Measurements from ENCODE around the gene LLPH. TPM values are rescaled to one million over a fixed set of nuclear protein-coding genes. Genes with fewer than 3 reads are reported as not detected.

The LLPH gene
- total RNA-seq, 1 experiment from 2014 or later: 32.3 TPM

DNA sequence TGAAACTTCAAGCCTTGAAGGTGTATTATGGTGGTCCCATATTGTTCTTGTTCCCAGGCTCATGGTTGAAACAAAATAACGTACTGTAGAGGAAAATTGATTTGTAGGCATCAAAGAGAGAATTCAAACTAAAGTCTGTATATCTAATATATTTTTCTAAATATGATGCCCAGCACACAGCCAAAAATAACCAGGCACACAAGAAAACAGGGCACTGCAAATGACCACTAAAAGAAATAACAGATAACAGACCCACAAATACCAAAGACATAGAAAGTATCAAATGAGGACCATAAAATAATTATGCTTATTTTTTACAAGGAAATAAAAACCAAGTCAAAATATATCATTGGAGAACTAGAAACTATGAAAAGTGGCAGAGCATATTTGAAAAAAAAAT lies 46.8 kb downstream of the LLPH start:
- Mint-ChIP-seq H3K4me1 (ENCODE audit: low read depth, unreplicated experiment) (peaks cover 20% of the 10 kb centered on the region), H3K9me3 (ENCODE audit: unreplicated experiment) (no peaks in the 10 kb centered on the region), H3K36me3 (ENCODE audit: insufficient read depth, unreplicated experiment) (no peaks in the 10 kb centered on the region), H3K27ac (ENCODE audit: unreplicated experiment) (no peak overlapping the region), H3K4me3 (ENCODE audit: unreplicated experiment) (no peak overlapping the region), H3K27me3 (ENCODE audit: insufficient read depth, unreplicated experiment) (no peaks in the 10 kb centered on the region)
- no peaks in the 10 kb centered on the region for H3K27me3 ChIP-seq (replicated peaks; ENCODE audit: control insufficient read depth, insufficient read depth, low read length)
- TF ChIP-seq, protein P1, sequence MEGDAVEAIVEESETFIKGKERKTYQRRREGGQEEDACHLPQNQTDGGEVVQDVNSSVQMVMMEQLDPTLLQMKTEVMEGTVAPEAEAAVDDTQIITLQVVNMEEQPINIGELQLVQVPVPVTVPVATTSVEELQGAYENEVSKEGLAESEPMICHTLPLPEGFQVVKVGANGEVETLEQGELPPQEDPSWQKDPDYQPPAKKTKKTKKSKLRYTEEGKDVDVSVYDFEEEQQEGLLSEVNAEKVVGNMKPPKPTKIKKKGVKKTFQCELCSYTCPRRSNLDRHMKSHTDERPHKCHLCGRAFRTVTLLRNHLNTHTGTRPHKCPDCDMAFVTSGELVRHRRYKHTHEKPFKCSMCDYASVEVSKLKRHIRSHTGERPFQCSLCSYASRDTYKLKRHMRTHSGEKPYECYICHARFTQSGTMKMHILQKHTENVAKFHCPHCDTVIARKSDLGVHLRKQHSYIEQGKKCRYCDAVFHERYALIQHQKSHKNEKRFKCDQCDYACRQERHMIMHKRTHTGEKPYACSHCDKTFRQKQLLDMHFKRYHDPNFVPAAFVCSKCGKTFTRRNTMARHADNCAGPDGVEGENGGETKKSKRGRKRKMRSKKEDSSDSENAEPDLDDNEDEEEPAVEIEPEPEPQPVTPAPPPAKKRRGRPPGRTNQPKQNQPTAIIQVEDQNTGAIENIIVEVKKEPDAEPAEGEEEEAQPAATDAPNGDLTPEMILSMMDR (IDR thresholded peaks at IDR 0.05; ENCODE audit: insufficient read depth in 1 of 2, low read depth in 1 of 2, low read length in 1 of 2, severe bottlenecking in 1 of 2, unreplicated experiment in 1 of 2): no peak
- DNase-seq: no peak
- no peak overlapping the region for H3K4me3 ChIP-seq (ENCODE audit: low read depth, low read length)
- POLR2A ChIA-PET: no interaction called here
- peaks cover 19% of the 10 kb centered on the region for H3K4me1 ChIP-seq
- H3K9me3 ChIP-seq: no peaks in the 10 kb centered on the region
- CTCF ChIA-PET: no interaction called here
- intact Hi-C loops (cut with micrococcal nuclease; ENCODE audit: unreplicated experiment): no loop called here
- no TSS peak for BruUV-seq (replicated peaks)
- no peaks in the 10 kb centered on the region for H3K36me3 ChIP-seq (ENCODE audit: control insufficient read depth, insufficient read depth, low read length)

DNA sequence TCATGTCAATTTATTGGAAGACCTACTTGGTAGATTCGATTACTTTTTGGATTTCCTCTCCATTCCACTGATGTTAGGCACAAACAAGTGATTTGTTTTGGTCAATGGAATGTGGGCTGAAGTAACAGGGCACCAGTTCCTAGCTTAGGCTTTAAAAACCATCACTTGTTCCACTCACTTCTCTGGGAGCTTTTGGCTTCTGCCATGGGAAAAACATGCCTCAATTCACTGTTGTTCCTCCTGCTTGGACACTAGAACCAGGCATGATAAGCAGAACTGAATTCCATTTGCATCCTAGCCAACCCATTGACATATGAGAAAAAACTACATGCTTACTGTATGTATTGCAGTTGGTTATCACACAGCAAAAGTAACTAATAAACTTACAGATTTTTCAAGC lies 47.8 kb downstream of the LLPH start:
- BruUV-seq (replicated peaks): no TSS peak
- Mint-ChIP-seq H3K9me3 (ENCODE audit: unreplicated experiment) (no peaks in the 10 kb centered on the region), H3K36me3 (ENCODE audit: insufficient read depth, unreplicated experiment) (no peaks in the 10 kb centered on the region), H3K4me1 (ENCODE audit: low read depth, unreplicated experiment) (peaks cover 20% of the 10 kb centered on the region), H3K4me3 (ENCODE audit: unreplicated experiment) (no peak overlapping the region), H3K27ac (ENCODE audit: unreplicated experiment) (no peak overlapping the region), H3K27me3 (ENCODE audit: insufficient read depth, unreplicated experiment) (no peaks in the 10 kb centered on the region)
- Histone ChIP-seq H3K27me3 (replicated peaks; ENCODE audit: control insufficient read depth, insufficient read depth, low read length) (no peaks in the 10 kb centered on the region), H3K9me3 (no peaks in the 10 kb centered on the region), H3K4me3 (ENCODE audit: low read depth, low read length) (no peak overlapping the region), H3K36me3 (ENCODE audit: control insufficient read depth, insufficient read depth, low read length) (no peaks in the 10 kb centered on the region), H3K4me1 (peaks cover 20% of the 10 kb centered on the region)
- intact Hi-C loops (cut with micrococcal nuclease; ENCODE audit: unreplicated experiment): no loop called here
- CTCF ChIA-PET: no interaction called here
- POLR2A ChIA-PET: no interaction called here
- no peak for DNase-seq
- TF ChIP-seq, protein P1 (IDR thresholded peaks at IDR 0.05; ENCODE audit: insufficient read depth in 1 of 2, low read depth in 1 of 2, low read length in 1 of 2, severe bottlenecking in 1 of 2, unreplicated experiment in 1 of 2): no peak

DNA sequence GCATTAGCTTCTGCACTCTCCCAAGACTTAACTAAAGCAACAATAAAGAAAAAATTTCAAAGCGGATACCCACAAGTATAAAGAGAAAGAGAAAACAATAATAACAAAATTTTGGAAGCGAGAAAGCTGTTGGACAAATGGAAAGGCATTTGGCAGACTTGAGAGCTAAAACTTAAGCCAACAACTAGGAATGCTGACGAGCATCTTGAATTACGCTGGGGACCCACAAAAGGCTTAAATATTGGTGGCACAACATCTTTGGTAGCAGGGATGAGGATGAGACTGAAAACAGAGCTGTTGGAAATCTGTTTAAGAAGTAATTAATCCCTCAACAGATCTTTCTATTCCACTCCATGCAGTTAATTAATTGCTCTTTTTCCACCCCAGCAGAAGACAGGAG lies 49.8 kb downstream of the LLPH start:
- no peaks in the 10 kb centered on the region for H3K36me3 ChIP-seq (ENCODE audit: control insufficient read depth, insufficient read depth, low read length)
- H3K4me3 Mint-ChIP-seq (ENCODE audit: unreplicated experiment): no peak overlapping the region
- ChIA-PET CTCF (interaction anchor here (1.0 kb wide), 1 partner anchor 32 kb away, joined by 3 read pairs; no protein-coding TSS in a partner anchor), POLR2A (interaction anchor here (0.8 kb wide), 1 partner anchor 1144 kb away, joined by 5 read pairs; no protein-coding TSS in a partner anchor)
- no peaks in the 10 kb centered on the region for H3K9me3 Mint-ChIP-seq (ENCODE audit: unreplicated experiment)
- H3K27me3 Mint-ChIP-seq (ENCODE audit: insufficient read depth, unreplicated experiment): no peaks in the 10 kb centered on the region
- H3K4me1 ChIP-seq: peaks cover 18% of the 10 kb centered on the region
- no peak overlapping the region for H3K4me3 ChIP-seq (ENCODE audit: low read depth, low read length)
- H3K27me3 ChIP-seq (replicated peaks; ENCODE audit: control insufficient read depth, insufficient read depth, low read length): no peaks in the 10 kb centered on the region
- H3K36me3 Mint-ChIP-seq (ENCODE audit: insufficient read depth, unreplicated experiment): no peaks in the 10 kb centered on the region
- TF ChIP-seq, protein P1 (IDR thresholded peaks at IDR 0.05; ENCODE audit: insufficient read depth in 1 of 2, low read depth in 1 of 2, low read length in 1 of 2, severe bottlenecking in 1 of 2, unreplicated experiment in 1 of 2): no peak
- no peak for DNase-seq
- H3K9me3 ChIP-seq: no peaks in the 10 kb centered on the region
- H3K4me1 Mint-ChIP-seq (ENCODE audit: low read depth, unreplicated experiment): peaks cover 7% of the 10 kb centered on the region
- BruUV-seq (replicated peaks): no TSS peak
- intact Hi-C loops (cut with micrococcal nuclease; ENCODE audit: unreplicated experiment): no loop called here
- no peak overlapping the region for H3K27ac Mint-ChIP-seq (ENCODE audit: unreplicated experiment)
